ENCODE results near the gene KRT80. TPM values are rescaled to one million over a fixed set of nuclear protein-coding genes. Genes with fewer than 3 reads are reported as not detected.

The KRT80 gene
- polyA plus RNA-seq, 1 donor (not counting 4 experiments of a cell fraction or from before 2014, with no cell fraction given) = 4.1 TPM

- DNase-seq (ENCODE audit: low read depth, low spot score) (no peak), FAIRE-seq (no peak)
- Histone ChIP-seq H3K4me2 (ENCODE audit: control insufficient read depth, extremely low read depth, insufficient read depth, low read depth, low read length) (no peak overlapping the region), H3K9ac (ENCODE audit: control insufficient read depth, extremely low read depth, insufficient read depth, low read length) (no peak overlapping the region), H3K9me1 (ENCODE audit: control insufficient read depth, extremely low read depth, insufficient read depth, low read length) (no peaks in the 10 kb centered on the region), H3K4me3 (ENCODE audit: control insufficient read depth in 2 of 3, extremely low read depth in 1 of 3, insufficient read depth in 2 of 3, low read depth in 1 of 3, low read length in 3 of 3) (no peak overlapping the region), H3K36me3 (ENCODE audit: control insufficient read depth in 2 of 2, extremely low read depth in 1 of 2, insufficient read depth in 2 of 2, low read length in 2 of 2) (no peaks in the 10 kb centered on the region), H3K9me3 (ENCODE audit: control insufficient read depth, low read depth, low read length) (no peaks in the 10 kb centered on the region), H4K20me1 (ENCODE audit: control insufficient read depth, extremely low read depth, insufficient read depth, low read length) (no peaks in the 10 kb centered on the region), H3K79me2 (ENCODE audit: control insufficient read depth, insufficient read depth, low read length) (no peaks in the 10 kb centered on the region), H3K4me1 (ENCODE audit: control insufficient read depth, extremely low read depth, insufficient read depth, low read length) (peaks cover 26% of the 10 kb centered on the region), H3K27ac (ENCODE audit: control insufficient read depth, insufficient read depth, low read length) (no peak overlapping the region), H3K27me3 (ENCODE audit: control insufficient read depth, extremely low read depth, insufficient read depth, low read length) (no peaks in the 10 kb centered on the region), H2AFZ (ENCODE audit: control insufficient read depth, low read length) (no peak overlapping the region)
- dilution Hi-C loops (cut with MboI; ENCODE audit: extremely low pct_ligation_motif_present, low sequenced_read_pairs) = no loop called here
- TF ChIP-seq EZH2 (IDR thresholded peaks at IDR 0.05; ENCODE audit: low read length) = no peak
- TF ChIP-seq, protein P1, sequence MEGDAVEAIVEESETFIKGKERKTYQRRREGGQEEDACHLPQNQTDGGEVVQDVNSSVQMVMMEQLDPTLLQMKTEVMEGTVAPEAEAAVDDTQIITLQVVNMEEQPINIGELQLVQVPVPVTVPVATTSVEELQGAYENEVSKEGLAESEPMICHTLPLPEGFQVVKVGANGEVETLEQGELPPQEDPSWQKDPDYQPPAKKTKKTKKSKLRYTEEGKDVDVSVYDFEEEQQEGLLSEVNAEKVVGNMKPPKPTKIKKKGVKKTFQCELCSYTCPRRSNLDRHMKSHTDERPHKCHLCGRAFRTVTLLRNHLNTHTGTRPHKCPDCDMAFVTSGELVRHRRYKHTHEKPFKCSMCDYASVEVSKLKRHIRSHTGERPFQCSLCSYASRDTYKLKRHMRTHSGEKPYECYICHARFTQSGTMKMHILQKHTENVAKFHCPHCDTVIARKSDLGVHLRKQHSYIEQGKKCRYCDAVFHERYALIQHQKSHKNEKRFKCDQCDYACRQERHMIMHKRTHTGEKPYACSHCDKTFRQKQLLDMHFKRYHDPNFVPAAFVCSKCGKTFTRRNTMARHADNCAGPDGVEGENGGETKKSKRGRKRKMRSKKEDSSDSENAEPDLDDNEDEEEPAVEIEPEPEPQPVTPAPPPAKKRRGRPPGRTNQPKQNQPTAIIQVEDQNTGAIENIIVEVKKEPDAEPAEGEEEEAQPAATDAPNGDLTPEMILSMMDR (optimal IDR thresholded peaks at IDR 0.05 in 1 of 3, IDR thresholded peaks at IDR 0.05 in 1 of 3, conservative IDR thresholded peaks at IDR 0.05 in 1 of 3; ENCODE audit: extremely low read depth in 1 of 3, insufficient read depth in 2 of 3, low read length in 3 of 3) = no peak
These were observed 21.9 kb downstream of the KRT80 start for GRCh38 chr12:52169886-52170285.

- Histone ChIP-seq H3K9ac (ENCODE audit: control insufficient read depth, extremely low read depth, insufficient read depth, low read length) (no peak overlapping the region), H3K4me3 (ENCODE audit: control insufficient read depth in 2 of 3, extremely low read depth in 1 of 3, insufficient read depth in 2 of 3, low read depth in 1 of 3, low read length in 3 of 3) (no peak overlapping the region), H3K4me2 (ENCODE audit: control insufficient read depth, extremely low read depth, insufficient read depth, low read depth, low read length) (no peak overlapping the region), H3K9me3 (ENCODE audit: control insufficient read depth, low read depth, low read length) (no peaks in the 10 kb centered on the region), H3K4me1 (ENCODE audit: control insufficient read depth, extremely low read depth, insufficient read depth, low read length) (peaks cover 39% of the 10 kb centered on the region), H3K27me3 (ENCODE audit: control insufficient read depth, extremely low read depth, insufficient read depth, low read length) (no peaks in the 10 kb centered on the region), H3K36me3 (ENCODE audit: control insufficient read depth in 2 of 2, extremely low read depth in 1 of 2, insufficient read depth in 2 of 2, low read length in 2 of 2) (no peaks in the 10 kb centered on the region), H3K79me2 (ENCODE audit: control insufficient read depth, insufficient read depth, low read length) (no peaks in the 10 kb centered on the region), H3K27ac (ENCODE audit: control insufficient read depth, insufficient read depth, low read length) (no peak overlapping the region), H3K9me1 (ENCODE audit: control insufficient read depth, extremely low read depth, insufficient read depth, low read length) (no peaks in the 10 kb centered on the region), H4K20me1 (ENCODE audit: control insufficient read depth, extremely low read depth, insufficient read depth, low read length) (no peaks in the 10 kb centered on the region), H2AFZ (ENCODE audit: control insufficient read depth, low read length) (no peak overlapping the region)
- TF ChIP-seq EZH2 (IDR thresholded peaks at IDR 0.05; ENCODE audit: low read length) = no peak
- no peak for FAIRE-seq
- no peak for DNase-seq (ENCODE audit: low read depth, low spot score)
- dilution Hi-C loops (cut with MboI; ENCODE audit: extremely low pct_ligation_motif_present, low sequenced_read_pairs) = no loop called here
These were observed 23.6 kb downstream of the KRT80 start for GRCh38 chr12:52168019-52168717.

- Histone ChIP-seq H3K27me3 (ENCODE audit: control insufficient read depth, extremely low read depth, insufficient read depth, low read length) (no peaks in the 10 kb centered on the region), H3K9me1 (ENCODE audit: control insufficient read depth, extremely low read depth, insufficient read depth, low read length) (no peaks in the 10 kb centered on the region), H3K9me3 (ENCODE audit: control insufficient read depth, low read depth, low read length) (no peaks in the 10 kb centered on the region), H3K79me2 (ENCODE audit: control insufficient read depth, insufficient read depth, low read length) (no peaks in the 10 kb centered on the region), H3K4me2 (ENCODE audit: control insufficient read depth, extremely low read depth, insufficient read depth, low read depth, low read length) (no peak overlapping the region), H3K36me3 (ENCODE audit: control insufficient read depth in 2 of 2, extremely low read depth in 1 of 2, insufficient read depth in 2 of 2, low read length in 2 of 2) (no peaks in the 10 kb centered on the region), H3K4me1 (ENCODE audit: control insufficient read depth, extremely low read depth, insufficient read depth, low read length) (peaks cover 37% of the 10 kb centered on the region), H3K27ac (ENCODE audit: control insufficient read depth, insufficient read depth, low read length) (no peak overlapping the region), H3K4me3 (ENCODE audit: control insufficient read depth in 2 of 3, extremely low read depth in 1 of 3, insufficient read depth in 2 of 3, low read depth in 1 of 3, low read length in 3 of 3) (no peak overlapping the region), H3K9ac (ENCODE audit: control insufficient read depth, extremely low read depth, insufficient read depth, low read length) (no peak overlapping the region), H4K20me1 (ENCODE audit: control insufficient read depth, extremely low read depth, insufficient read depth, low read length) (no peaks in the 10 kb centered on the region), H2AFZ (ENCODE audit: control insufficient read depth, low read length) (no peak overlapping the region)
- no peak for DNase-seq (ENCODE audit: low read depth, low spot score)
- TF ChIP-seq, protein P1 (optimal IDR thresholded peaks at IDR 0.05 in 1 of 3, IDR thresholded peaks at IDR 0.05 in 1 of 3, conservative IDR thresholded peaks at IDR 0.05 in 1 of 3; ENCODE audit: extremely low read depth in 1 of 3, insufficient read depth in 2 of 3, low read length in 3 of 3) = no peak
- TF ChIP-seq EZH2 (IDR thresholded peaks at IDR 0.05; ENCODE audit: low read length) = no peak
- dilution Hi-C loops (cut with MboI; ENCODE audit: extremely low pct_ligation_motif_present, low sequenced_read_pairs) = no loop called here
- no peak for FAIRE-seq
These were observed 24.3 kb downstream of the KRT80 start for GRCh38 chr12:52167526-52167925.
